Iris pigment epithelial cell (primary cell): ENCODE data around the gene ARAP1.

Experiments used
- DNase-seq: peaks from one replicate; pipeline ENCODE4 v3.0.0-alpha.2; 2011; ENCODE audit warnings: low read depth

ARAP1 gene

DNA sequence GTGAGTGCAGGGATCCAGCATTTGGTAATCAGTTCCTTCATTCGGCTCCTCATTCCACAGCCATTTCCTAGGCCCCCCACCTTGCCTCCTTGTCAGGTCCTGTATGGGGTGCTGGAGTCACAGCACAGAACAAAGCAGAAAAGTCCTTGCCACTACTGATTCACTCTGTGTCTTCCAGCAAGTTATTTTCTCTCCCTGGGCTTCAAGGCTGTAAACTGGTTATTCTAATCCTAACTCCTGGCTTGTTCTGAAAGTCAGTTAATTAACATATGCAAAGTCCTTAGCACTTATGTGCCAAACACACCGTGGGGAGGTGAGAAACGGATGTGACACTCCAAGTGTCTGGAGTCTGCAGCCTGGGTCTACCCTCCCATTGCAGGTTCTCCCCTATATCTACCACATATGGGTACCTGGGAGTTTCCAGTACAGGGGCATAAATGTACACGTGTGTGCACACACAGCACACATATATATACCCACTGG lies 47.4 kb downstream of the ARAP1 start:
- no peak for DNase-seq

GRCh38 chr11:72704028-72704782 lies 48.0 kb downstream of the ARAP1 start:
- no peak for DNase-seq

DNA sequence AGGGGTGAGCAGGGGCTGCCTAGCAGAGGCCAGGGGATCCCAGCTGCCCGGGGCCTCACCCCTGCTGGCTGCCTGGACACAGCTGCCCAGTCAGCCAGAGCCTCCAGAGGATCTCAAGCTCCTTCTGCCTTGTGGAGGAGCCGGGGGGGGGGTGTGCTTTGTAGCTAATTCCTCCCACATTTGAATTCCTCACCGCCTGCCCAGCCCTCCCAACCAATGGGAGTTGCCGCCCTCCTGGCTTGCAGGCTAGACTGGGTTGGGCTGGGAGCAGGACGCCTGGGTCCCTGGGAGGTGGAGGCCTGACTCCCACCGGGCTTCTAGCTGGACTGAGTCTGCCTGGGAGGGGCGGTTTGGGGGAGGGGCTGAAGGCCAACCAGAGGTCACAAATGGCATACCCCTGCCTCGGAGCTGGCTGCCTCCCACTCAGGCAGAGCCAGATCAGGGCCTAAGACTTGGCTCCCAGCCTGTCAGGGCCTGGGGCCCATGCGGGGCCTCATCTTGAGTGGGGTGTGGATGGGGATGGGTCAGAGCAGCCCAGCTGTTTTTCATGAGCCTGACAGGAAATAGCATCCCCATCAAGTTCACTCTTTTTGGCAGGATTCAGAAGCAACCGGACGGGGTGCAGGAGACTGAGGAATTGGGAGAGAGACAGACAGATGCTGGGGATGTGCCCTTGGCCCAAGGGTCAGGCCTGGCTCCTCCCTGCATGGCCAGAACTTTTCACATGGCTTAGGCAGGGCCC lies 48.8 kb downstream of the ARAP1 start:
- peak; percentile 82 for DNase-seq

GRCh38 chr11:72702577-72703241 lies 49.5 kb downstream of the ARAP1 start:
- no peak for DNase-seq

- DNase-seq = no peak
Measured at GRCh38 chr11:72702096-72702495, 50.1 kb downstream of the ARAP1 start.

DNA sequence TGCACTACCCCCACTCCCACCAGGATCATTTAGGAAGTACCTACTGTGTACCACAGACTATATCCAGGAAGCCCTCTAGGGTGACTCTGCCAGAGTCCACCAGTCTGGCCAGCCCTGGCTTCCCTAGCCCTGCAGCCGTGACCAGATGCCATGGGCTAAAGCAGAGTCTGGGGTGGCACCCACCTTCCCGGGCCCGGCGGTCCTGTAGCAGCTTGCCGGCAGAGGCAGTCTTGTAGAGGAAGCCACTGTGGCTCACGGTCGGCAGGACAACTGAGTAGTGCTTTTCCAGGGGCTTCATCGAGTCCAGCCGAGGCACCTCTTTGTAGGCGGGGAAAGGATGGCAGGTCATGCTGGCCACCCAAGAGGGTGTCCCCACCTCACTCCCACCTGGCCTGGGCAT lies 50.7 kb downstream of the ARAP1 start:
- DNase-seq = no peak

DNA sequence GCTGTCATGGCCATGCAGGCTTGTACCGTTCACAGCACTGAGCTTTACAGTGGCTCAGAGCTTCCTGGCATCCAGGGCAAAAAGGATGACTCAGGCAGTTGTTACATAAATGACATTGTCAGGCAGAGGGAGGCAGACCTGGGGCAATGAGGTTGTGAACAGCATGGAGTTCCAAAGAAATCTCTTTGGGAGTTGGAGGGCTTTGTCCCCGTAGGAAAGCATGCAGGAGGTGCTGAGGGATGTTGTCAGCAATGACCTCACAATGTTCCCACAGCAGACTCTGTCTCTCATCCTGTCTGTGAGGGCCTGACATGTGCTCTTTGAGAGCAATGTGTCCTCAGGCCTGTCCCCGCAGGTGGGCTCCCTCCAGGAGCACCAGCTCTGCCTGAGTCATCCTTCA lies 52.1 kb downstream of the ARAP1 start:
- DNase-seq = peak; percentile 53

GRCh38 chr11:72697814-72698213 lies 54.4 kb downstream of the ARAP1 start:
- no peak for DNase-seq

DNA sequence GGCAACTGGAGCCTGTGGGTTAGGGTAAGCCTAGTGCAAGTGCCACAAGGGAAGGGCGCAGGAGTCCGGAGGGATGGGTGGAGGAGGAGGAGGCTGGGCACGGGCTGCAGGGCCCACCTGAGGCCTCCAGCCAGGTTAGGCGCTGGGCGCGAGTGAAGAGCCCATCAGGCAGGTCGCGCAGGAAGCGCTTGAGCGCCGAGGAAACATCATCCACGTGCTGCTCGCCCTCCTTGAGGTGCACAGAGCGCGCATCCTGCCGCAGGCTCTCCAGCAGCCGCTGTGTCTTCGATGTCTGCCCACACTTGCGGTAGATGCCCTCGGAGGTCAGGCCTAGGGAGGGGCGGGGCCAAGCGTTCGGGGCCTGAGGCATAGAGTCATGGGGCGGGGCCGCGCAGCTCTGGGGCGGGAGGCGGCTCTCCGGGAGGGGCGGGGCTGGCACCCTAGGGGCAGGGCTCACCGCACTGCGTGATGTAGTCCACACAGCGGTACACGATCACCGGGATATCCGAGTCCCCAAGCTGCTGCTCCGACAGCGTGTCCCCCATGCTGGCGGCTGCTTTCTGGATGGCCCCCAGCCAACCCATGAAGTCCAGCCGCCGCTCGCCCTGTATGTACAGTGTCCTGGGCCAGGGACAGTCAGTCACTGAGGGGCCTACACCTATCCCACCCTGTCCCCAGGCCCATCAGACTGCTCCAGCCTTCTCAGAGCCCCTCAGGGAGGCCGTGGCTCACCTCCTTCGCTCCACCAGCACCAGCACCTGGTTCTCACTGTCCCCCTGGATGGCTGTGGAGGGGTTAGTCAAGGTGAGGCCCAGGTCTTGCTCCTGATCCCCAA lies 55.1 kb downstream of the ARAP1 start:
- DNase-seq = no peak

DNA sequence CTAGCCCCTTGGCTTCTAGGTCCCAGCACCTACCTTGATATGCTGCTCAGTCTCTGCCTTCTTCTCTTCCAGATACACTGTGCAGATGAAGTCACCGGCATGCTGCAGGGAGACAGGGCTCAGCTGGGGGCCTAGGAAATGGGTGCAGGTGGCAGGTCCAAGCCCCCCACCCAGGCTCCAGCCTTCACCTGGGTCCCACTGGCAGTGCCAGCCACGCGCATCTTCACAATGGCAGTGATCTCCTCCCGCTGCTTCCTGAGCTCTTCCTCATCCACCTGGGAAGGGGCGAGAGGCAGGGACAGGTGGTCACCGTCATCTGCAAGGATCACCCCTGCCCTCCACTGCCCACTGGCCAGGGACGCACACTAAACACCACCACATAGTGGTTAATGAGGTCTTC lies 56.9 kb downstream of the ARAP1 start:
- DNase-seq = no peak

DNA sequence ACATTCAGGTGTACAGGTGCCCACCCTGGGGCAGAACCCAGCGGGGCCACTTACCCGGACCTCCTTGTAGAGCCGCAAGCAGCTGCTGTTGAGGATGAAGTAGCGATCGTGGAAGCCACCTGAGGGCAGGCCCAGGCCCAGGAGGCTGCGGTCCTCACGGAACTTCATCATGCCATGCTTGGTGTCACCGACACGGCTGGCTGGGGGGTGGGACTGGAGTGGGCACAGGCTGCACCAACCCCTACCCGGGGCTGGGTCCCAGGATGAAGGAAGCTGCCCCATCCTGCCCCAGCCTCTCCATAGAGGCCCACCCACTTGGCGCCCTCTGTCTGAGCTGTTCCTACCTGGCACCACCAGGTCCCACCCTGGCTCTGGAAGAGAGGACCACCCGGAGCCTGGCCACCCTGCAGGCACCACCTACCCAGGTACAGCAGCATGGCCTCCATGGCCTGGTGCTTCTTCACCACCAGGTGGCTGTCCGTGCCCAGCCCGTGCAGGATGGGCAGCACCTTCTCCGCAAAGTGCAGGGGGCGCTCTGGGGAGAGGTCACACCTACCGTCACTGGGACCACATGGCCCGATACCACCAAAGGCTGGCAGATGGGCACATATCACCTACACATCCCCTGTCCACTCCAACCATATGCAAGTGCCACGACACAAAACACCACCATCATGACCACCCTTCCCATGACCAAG lies 58.8 kb downstream of the ARAP1 start:
- no peak for DNase-seq

DNA sequence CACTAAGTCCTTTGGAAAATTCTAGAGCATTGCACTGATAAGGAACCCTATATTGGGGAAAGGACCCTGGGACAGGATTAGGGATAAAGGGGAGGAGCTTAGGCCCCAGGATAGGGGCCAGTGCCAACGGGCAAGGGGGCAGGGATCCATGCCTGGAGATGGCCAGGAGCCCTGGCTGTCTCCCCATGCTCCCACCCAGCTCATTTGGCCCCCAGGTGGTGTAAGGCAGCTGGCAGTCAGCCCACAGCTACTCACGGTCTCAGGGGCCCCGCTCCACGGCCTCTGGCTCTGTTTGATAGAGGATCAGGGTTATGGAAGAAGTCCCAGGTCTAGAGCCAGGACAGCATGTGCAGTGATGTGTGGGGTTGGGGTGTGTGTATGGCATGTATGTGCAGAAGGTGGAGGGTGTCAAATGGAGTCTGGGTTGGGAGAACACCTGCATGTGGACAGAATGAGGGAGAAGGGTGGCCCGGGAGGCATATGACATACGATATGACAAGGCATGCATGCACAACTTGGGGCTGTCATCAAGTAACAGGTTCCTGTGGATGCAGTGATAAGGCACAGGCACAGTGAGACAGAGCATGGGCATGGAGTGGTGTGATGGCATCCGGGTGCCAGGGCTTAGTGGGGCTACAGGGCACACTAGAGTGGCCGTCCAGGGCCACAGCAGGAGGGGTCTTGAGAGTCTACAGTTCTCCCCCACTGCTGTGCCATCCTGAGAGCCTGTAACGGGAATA lies 59.5 kb downstream of the ARAP1 start:
- DNase-seq = no peak

- DNase-seq = peak; percentile 18
Measured at GRCh38 chr11:72690166-72690565, 62.0 kb downstream of the ARAP1 start.

DNA sequence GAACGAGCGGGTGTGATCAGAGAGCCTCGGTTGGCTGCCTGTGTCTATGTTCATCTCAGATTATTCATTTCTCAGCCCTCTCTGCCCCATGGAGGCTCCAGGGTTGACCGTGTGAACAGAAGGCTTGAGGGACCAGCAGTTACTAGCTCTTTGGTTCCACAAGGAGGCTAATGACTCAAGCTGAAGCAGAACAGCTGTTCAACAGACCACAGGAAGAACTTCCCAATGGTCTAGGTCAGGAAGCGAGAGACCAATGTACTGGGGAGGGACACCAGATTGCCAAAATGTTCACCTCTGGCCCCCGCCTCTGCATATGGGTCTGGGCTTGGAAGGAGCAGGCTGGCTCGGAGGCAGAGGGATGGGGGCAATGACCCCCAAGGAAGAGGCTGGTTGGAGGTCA lies 63.3 kb downstream of the ARAP1 start:
- DNase-seq = no peak

DNA sequence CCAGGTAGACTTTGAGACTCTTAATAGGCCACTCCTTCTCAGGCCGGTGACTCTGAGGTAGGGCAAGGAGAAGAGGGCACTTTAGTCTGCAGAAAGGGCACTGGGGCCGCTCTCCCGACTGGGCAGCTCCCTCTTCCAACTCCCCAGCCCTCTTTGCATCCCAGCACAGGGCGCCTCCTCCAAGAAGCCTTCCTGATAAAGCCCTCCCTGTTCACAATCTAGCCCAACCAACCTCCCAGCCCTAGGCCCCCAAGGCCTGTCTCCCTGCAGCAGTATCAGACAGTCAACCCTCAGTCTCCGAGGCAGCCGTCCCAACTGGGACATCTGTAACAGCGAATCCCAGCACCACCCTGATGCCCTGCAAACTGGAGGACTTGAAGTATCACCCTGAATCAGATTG lies 63.7 kb downstream of the ARAP1 start:
- no peak for DNase-seq

DNA sequence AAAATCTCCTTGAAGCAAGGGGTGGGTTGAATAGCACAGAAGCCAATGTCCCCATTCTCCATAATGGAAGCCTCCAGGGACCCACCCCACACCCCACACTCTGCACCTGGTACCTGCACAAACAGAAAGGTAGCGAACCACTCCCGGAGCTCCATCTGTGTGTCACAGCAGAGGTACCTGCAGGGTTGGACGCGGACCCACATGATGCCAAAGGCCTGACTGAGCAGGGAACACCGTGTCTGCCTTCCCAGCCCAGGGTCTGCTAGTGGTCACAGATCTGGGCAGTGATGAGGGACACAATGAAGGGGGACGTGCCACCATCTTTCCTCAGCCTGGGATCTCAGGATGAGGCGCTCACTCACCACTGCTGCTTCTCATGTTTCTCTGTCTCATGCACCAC lies 64.9 kb downstream of the ARAP1 start:
- no peak for DNase-seq

DNA sequence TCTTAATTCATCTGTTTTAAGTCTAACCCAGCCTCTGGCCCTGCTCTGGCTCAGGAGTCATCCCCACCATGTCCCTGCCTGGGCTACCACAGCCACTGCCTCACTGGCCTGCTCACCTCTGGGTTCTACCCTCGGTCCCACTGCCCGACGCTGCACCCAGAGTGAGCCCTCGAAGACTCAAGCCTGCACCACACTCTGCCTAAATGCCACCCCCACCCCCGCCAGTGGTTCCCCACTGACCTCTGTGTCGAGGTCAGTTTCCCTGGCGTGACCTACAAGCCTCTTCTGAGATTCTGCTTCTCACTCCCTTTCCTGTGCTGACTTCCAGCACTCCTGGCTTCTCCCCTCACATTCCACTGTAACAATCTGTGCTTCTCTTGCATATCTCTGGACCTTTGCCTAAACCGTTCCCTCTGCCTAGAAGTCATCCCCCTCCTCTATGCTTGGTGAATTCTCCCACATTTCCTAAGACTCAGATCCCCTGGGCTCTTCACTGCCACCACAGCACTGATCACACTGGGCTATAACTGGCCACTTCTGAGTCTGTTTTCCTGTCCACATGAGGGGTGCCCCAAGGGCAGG lies 65.5 kb downstream of the ARAP1 start:
- no peak for DNase-seq

DNA sequence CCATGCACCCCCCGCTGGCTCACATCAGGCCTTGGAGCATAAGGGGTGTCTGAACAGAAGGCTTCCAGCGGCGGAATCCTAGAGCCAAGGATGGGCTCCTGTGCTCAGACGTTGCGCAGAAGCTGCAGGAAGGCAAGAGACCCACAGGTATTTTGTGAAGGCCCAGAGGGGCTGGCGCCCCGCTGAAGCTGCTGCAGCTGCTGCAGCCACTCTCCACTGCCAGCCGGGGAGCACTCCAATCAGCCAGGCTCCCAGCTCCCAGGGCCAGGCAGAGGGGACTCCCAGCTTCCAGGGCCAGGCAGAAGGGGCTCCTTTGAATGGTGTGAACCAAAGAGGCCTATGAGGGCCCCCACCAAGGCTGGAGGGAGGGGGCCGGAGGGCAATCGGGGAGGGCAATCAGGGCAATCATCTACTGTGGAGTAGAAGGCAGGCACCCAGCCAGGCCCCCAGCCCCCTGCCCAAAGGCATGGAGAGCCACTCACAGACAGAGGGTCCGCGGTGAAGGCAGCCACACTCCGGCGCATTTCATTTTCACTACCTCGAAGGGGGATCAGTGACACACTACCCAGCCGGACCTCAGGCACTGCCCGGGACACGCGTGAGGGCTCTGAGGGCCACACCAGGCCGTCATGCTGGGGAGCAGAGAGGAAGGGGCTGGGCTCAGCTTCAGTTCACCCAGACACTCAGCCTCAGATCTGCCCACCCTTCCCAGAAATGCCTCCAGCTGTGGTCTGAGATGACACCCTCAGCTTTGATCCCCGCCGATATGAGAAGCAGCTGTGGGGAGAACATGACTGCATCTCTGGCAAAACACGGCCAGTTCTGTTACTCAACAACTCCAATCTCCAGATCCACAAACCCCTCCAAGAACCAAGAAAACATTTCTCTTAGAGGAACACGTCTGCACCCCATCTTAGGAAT lies 66.4 kb downstream of the ARAP1 start:
- peak; percentile 22 for DNase-seq

DNA sequence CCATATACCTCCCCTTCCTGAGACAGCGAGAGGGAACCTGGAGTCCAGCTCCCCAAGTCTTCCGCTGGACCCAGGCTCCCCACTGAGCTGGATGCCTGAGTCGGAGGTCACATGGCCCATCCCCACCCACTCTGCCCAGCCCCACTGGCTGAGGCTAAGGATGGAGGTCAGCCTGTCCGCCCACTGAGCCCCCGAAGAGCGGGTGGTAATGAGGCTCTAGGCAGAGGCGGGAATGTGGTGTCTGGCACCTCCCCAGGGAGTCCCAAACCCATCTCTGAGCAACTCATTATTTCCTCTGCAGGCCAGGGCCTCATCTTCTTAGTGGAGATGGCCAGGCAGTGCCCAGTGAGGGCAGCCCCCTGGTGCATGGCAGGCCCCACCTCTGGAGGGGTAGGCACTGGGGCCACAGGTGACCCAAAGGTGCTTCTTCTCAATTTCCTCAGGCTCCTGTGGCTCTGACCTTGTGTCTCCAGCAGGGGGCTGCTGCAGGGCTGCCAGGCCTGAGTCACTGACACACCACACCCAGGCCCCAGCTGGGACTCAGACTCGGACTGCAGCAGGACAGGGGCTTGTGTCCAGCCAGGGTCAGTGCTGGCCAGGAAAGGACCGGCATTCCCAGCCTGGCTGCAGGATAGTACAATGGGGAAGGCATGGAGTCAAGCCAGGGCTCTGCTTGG lies 67.8 kb downstream of the ARAP1 start:
- peak; percentile 56 for DNase-seq
